Endothelial cell of umbilical vein (primary cell): ENCODE results near the gene KIDINS220. TPM values are rescaled to one million over a fixed set of nuclear protein-coding genes. Genes with fewer than 3 reads are reported as not detected.

Experiments used
- BruUV-seq: library from RNA; stranded (reverse); fragments of 400-500 nt; replicated peaks from 2 replicates; lab custom pipeline; 2021; lab: Mats Ljungman, UMichigan
- CTCF ChIA-PET: fragments of 300-600, 350-600 bp; sonication (Branson Sonifier 250); formaldehyde crosslinking; loops from one replicate; lab custom pipeline; 2021; ENCODE audit warnings: antibody characterized with exemption, inconsistent platforms; lab: Charles Lee
- POLR2A ChIA-PET: fragments of 300-600, 350-600 bp; sonication (Branson Sonifier 250); formaldehyde crosslinking; loops from one replicate; lab custom pipeline; 2021; ENCODE audit warnings: antibody characterized with exemption, inconsistent platforms; lab: Charles Lee
- DNase-seq: peaks from one replicate; pipeline ENCODE4 v3.0.0-alpha.2; 2011; ENCODE audit warnings: low read depth, low spot score
- FAIRE-seq: peaks from 2 replicates; lab custom pipeline; 2011; peaks lifted over from hg19 to GRCh38; lab: Jason Lieb, UNC
- H2AFZ ChIP-seq: 2 replicates; pipeline ENCODE4 v1.6.0; 2012; ENCODE audit warnings: low read depth, low read length, control low read depth, inconsistent platforms
- H3K27ac ChIP-seq: 2 replicates; pipeline ENCODE4 v1.5.1; 2011; ENCODE audit warnings: low read depth, mild to moderate bottlenecking, control low read depth, low read length, moderate library complexity; ENCODE audit not compliant: insufficient read depth
- H3K27me3 ChIP-seq, 2 experiments: 2 replicates each; pipeline versions ENCODE4 v1.6.0 to v1.6.1; 2011; ENCODE audit warnings: low read length in 2 of 2, mixed read lengths in 1 of 2; ENCODE audit not compliant: control insufficient read depth in 2 of 2, insufficient read depth in 2 of 2
- H3K36me3 ChIP-seq, 2 experiments: 2 replicates in 1 of 2; 3 replicates in 1 of 2; pipeline ENCODE4 v1.5.1; 2011; ENCODE audit warnings: low read length in 2 of 2, mild to moderate bottlenecking in 1 of 2, moderate library complexity in 1 of 2; ENCODE audit not compliant: control insufficient read depth in 2 of 2, insufficient read depth in 2 of 2; ENCODE audit errors: extremely low read depth in 1 of 2
- H3K4me1 ChIP-seq: 3 replicates; pipeline ENCODE4 v1.5.1; 2011; ENCODE audit warnings: mild to moderate bottlenecking, low read length; ENCODE audit not compliant: control insufficient read depth, insufficient read depth; ENCODE audit errors: extremely low read depth
- H3K4me2 ChIP-seq: 2 replicates; pipeline ENCODE4 v1.6.1; 2011; ENCODE audit warnings: low read length, control low read depth, mixed read lengths; ENCODE audit not compliant: insufficient read depth
- H3K4me3 ChIP-seq, 3 experiments: fragments of 200-600 bp in 1 of 3; sonication (generic), shearing (Covaris generic) in 1 of 3; replicated peaks in 1 of 3; 2 replicates each; pipeline ENCODE4 v1.5.1; 2011 to 2016; ENCODE audit warnings: control low read depth in 3 of 3, low read length in 3 of 3, mild to moderate bottlenecking in 2 of 3, inconsistent platforms in 1 of 3, low read depth in 1 of 3, moderate library complexity in 1 of 3; ENCODE audit not compliant: insufficient read depth in 1 of 3
- H3K79me2 ChIP-seq: 2 replicates; pipeline ENCODE4 v1.6.0; 2012; ENCODE audit warnings: low read length, inconsistent platforms; ENCODE audit not compliant: control insufficient read depth, insufficient read depth
- H3K9ac ChIP-seq: replicated peaks from 2 replicates; pipeline ENCODE3; 2011; ENCODE audit warnings: low read length, control low read depth; ENCODE audit not compliant: insufficient read depth; ENCODE audit errors: extremely low read depth
- H3K9me1 ChIP-seq: replicated peaks from 3 replicates; pipeline ENCODE4 v1.6.0; 2011; ENCODE audit warnings: mild to moderate bottlenecking, low read length; ENCODE audit not compliant: control insufficient read depth, insufficient read depth; ENCODE audit errors: extremely low read depth
- H3K9me3 ChIP-seq: replicated peaks from 2 replicates; pipeline ENCODE4 v1.5.1; 2012; ENCODE audit warnings: low read length, inconsistent platforms; ENCODE audit not compliant: control insufficient read depth, insufficient read depth
- H4K20me1 ChIP-seq: replicated peaks from 2 replicates; pipeline ENCODE3; 2011; ENCODE audit warnings: mild to moderate bottlenecking, low read length; ENCODE audit not compliant: control insufficient read depth, insufficient read depth; ENCODE audit errors: extremely low read depth
- EZH2 ChIP-seq: IDR thresholded peaks from 2 replicates; pipeline ENCODE4 v1.6.1; 2012; ENCODE audit warnings: borderline replicate concordance, low read depth, mild to moderate bottlenecking, moderate library complexity, low read length, inconsistent platforms; ENCODE audit not compliant: severe bottlenecking
- FOS ChIP-seq: IDR thresholded peaks from 2 replicates; pipeline ENCODE4 v1.6.1; 2011; ENCODE audit warnings: mild to moderate bottlenecking, low read length, moderate library complexity, borderline replicate concordance; ENCODE audit not compliant: insufficient read depth
- GATA2 ChIP-seq: IDR thresholded peaks from 2 replicates; pipeline ENCODE4 v1.7.0; 2011; ENCODE audit warnings: low read depth, mild to moderate bottlenecking, moderate library complexity, mixed read lengths, low read length; ENCODE audit not compliant: insufficient read length, insufficient read depth
- JUN ChIP-seq: IDR thresholded peaks from 2 replicates; pipeline ENCODE4 v1.6.1; 2011; ENCODE audit warnings: borderline replicate concordance, low read depth; ENCODE audit not compliant: insufficient read length, insufficient read depth
- POLR2A ChIP-seq: IDR thresholded peaks from 2 replicates; pipeline ENCODE4 v1.6.1; 2012; ENCODE audit warnings: low read depth, mild to moderate bottlenecking, control low read depth, low read length
- POLR2AphosphoS5 ChIP-seq: IDR thresholded peaks from 2 replicates; pipeline ENCODE4 v1.6.1; 2012; ENCODE audit warnings: low read depth, mild to moderate bottlenecking, control low read depth, low read length, moderate library complexity; ENCODE audit not compliant: insufficient read depth
- dilution Hi-C: fragments of 300-500 bp; cut with MboI; formaldehyde crosslinking; loops from one replicate; pipeline ENCODE4 v1.15.0; 2019; ENCODE audit warnings: low sequenced_read_pairs; ENCODE audit not compliant: extremely low pct_ligation_motif_present
- intact Hi-C: fragments of 100-400 bp; cut with micrococcal nuclease; formaldehyde crosslinking; loops from one replicate; pipeline ENCODE4 v1.10.0; 2022
- polyA plus RNA-seq, 4 experiments: library from polyadenylated mRNA; depleted of rRNA in 3 of 4; stranded (reverse) in 3 of 4; unstranded in 1 of 4; fragments of >200 nt; gene quantifications; 2 replicates each; pipeline versions ENCODE4 v1.2.1 to v1.2.3, GENCODE V29; 2011 to 2012; ENCODE audit warnings: missing spikeins in 1 of 4
- total RNA-seq: library from RNA; stranded (reverse); gene quantifications from 2 replicates; pipeline ENCODE4 v1.2.3, GENCODE V29; 2021
- TF ChIP-seq, protein P1 (sequence below): IDR thresholded peaks from 2 replicates; pipeline ENCODE4 v1.6.1; 2011; ENCODE audit not compliant: insufficient read depth, insufficient read length
- TF ChIP-seq, protein P2 (sequence below), 2 donors: IDR thresholded peaks; 1 replicate in 1 of 2; 2 replicates in 1 of 2; pipeline ENCODE4 v1.5.1; 2011; ENCODE audit warnings: low read length in 2 of 2, mild to moderate bottlenecking in 2 of 2, moderate library complexity in 2 of 2, control low read depth in 1 of 2, inconsistent platforms in 1 of 2, low read depth in 1 of 2; ENCODE audit not compliant: insufficient read depth in 1 of 2; ENCODE audit errors: extremely low read depth in 1 of 2

The KIDINS220 gene
- total and polyA plus RNA-seq, 2 donors (not counting 3 experiments of a cell fraction or from before 2014, with no cell fraction given): 33.9 to 41.3 TPM

DNA sequence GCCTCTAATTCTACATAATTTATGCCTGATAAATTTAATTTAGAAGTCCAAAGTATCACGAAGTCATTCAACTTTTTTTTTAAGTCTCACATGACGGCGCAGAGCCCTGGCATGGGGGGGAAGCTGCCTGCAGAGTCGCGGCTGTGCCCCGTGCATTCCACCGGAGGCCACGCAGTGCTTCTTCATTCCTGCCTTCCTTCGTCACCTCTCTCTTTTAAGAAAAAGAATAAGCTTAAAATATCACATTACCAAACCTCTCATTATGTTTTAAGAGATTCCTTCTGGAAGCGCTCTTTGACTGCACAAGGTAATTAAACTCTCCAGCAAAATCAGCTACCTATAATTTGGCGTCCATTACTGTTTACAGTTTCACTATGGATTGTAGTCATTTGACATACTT, 20.3 kb upstream of the KIDINS220 start:
- CTCF ChIA-PET: interaction anchor here (1.6 kb wide), 1 partner anchor 16 kb away, joined by 3 read pairs; no protein-coding TSS in a partner anchor
- H3K27ac ChIP-seq: no peak overlapping the region
- no peak overlapping the region for H3K4me3 ChIP-seq
- POLR2A ChIA-PET: no interaction called here
- H3K36me3 ChIP-seq: no peaks in the 10 kb centered on the region
- no peaks in the 10 kb centered on the region for H3K4me1 ChIP-seq
- dilution Hi-C loops (no loop called here), intact Hi-C loops (no loop called here)
- H2AFZ ChIP-seq: no peak overlapping the region
- H3K27me3 ChIP-seq: no peaks in the 10 kb centered on the region
- no peak overlapping the region for H3K9ac ChIP-seq
- no peaks in the 10 kb centered on the region for H3K9me3 ChIP-seq
- H3K4me2 ChIP-seq: no peak overlapping the region
- FAIRE-seq (no peak), DNase-seq (no peak)
- H4K20me1 ChIP-seq: no peaks in the 10 kb centered on the region
- H3K9me1 ChIP-seq: no peaks in the 10 kb centered on the region
- no peaks in the 10 kb centered on the region for H3K79me2 ChIP-seq
- no TSS peak for BruUV-seq
- TF ChIP-seq, protein P1, sequence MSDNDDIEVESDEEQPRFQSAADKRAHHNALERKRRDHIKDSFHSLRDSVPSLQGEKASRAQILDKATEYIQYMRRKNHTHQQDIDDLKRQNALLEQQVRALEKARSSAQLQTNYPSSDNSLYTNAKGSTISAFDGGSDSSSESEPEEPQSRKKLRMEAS: no peak
- TF ChIP-seq FOS (no peak), JUN (no peak), POLR2AphosphoS5 (no peak), GATA2 (no peak), EZH2 (no peak), POLR2A (no peak)
- TF ChIP-seq, protein P2, sequence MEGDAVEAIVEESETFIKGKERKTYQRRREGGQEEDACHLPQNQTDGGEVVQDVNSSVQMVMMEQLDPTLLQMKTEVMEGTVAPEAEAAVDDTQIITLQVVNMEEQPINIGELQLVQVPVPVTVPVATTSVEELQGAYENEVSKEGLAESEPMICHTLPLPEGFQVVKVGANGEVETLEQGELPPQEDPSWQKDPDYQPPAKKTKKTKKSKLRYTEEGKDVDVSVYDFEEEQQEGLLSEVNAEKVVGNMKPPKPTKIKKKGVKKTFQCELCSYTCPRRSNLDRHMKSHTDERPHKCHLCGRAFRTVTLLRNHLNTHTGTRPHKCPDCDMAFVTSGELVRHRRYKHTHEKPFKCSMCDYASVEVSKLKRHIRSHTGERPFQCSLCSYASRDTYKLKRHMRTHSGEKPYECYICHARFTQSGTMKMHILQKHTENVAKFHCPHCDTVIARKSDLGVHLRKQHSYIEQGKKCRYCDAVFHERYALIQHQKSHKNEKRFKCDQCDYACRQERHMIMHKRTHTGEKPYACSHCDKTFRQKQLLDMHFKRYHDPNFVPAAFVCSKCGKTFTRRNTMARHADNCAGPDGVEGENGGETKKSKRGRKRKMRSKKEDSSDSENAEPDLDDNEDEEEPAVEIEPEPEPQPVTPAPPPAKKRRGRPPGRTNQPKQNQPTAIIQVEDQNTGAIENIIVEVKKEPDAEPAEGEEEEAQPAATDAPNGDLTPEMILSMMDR (IDR thresholded peaks at IDR 0.05; ENCODE audit: extremely low read depth in 1 of 2, insufficient read depth in 1 of 2, low read depth in 1 of 2, low read length in 2 of 2): no peak
